Loucy (cell line): Measurements from ENCODE around the gene FCSK.

ENCODE experiments used
- H2AFZ ChIP-seq: fragments of 200-600 bp; sonication (generic); 2 replicates; pipeline ENCODE4 v1.6.0; 2016; ENCODE audit warnings: antibody characterized with exemption, mild to moderate bottlenecking, low read length, moderate library complexity
- H3F3A ChIP-seq: fragments of 200-600 bp; 2 replicates; pipeline ENCODE4 v1.6.0; 2016; ENCODE audit warnings: antibody characterized with exemption, low read depth, mild to moderate bottlenecking
- H3K27me3 ChIP-seq: fragments of 200-600 bp; sonication (generic); 2 replicates; pipeline ENCODE4 v1.6.1; 2014; ENCODE audit warnings: low read length, mild to moderate bottlenecking; ENCODE audit not compliant: insufficient read depth, poor library complexity, severe bottlenecking
- H3K36me3 ChIP-seq: fragments of 200-600 bp; sonication (generic); 2 replicates; pipeline ENCODE4 v1.6.1; 2016; ENCODE audit warnings: low read length; ENCODE audit not compliant: insufficient read depth
- H3K4me1 ChIP-seq: fragments of 200-600 bp; sonication (generic); 2 replicates; pipeline ENCODE4 v1.5.1; 2014; ENCODE audit warnings: low read length, mild to moderate bottlenecking; ENCODE audit not compliant: insufficient read depth, poor library complexity, severe bottlenecking
- H3K4me2 ChIP-seq: fragments of 200-600 bp; sonication (generic); 2 replicates; pipeline ENCODE4 v1.6.0; 2014; ENCODE audit warnings: antibody characterized with exemption, low read length, low read depth, mild to moderate bottlenecking; ENCODE audit not compliant: poor library complexity, severe bottlenecking
- H3K4me3 ChIP-seq: fragments of 200-600 bp; sonication (generic); 2 replicates; pipeline ENCODE4 v1.5.1; 2014; ENCODE audit warnings: low read length, mild to moderate bottlenecking, mixed read lengths; ENCODE audit not compliant: poor library complexity, severe bottlenecking
- H3K79me2 ChIP-seq: fragments of 200-600 bp; sonication (generic); 2 replicates; pipeline ENCODE4 v1.6.1; 2014; ENCODE audit warnings: low read length; ENCODE audit not compliant: insufficient read depth
- H3K9ac ChIP-seq: fragments of 200-600 bp; sonication (generic); 2 replicates; pipeline ENCODE4 v1.6.0; 2014; ENCODE audit warnings: mild to moderate bottlenecking, low read depth, low read length, moderate library complexity; ENCODE audit not compliant: poor library complexity, severe bottlenecking
- H3K9me2 ChIP-seq: fragments of 200-600 bp; sonication (generic); replicated peaks from 2 replicates; pipeline ENCODE4 v1.6.1; 2016; ENCODE audit warnings: low read depth, low read length, mixed read lengths
- H3K9me3 ChIP-seq: fragments of 200-600 bp; sonication (generic); 2 replicates; pipeline ENCODE4 v1.6.1; 2014; ENCODE audit warnings: mild to moderate bottlenecking, antibody characterized with exemption, low read length, low read depth; ENCODE audit not compliant: insufficient read depth
- H4K20me1 ChIP-seq: fragments of 200-600 bp; sonication (generic); 2 replicates; pipeline ENCODE4 v1.6.0; 2014; ENCODE audit warnings: antibody characterized with exemption, low read length, mild to moderate bottlenecking; ENCODE audit not compliant: insufficient read depth, poor library complexity, severe bottlenecking
- CTCF ChIP-seq: fragments of 200-600 bp; sonication (generic); conservative IDR thresholded peaks from 2 replicates; pipeline ENCODE4 v1.5.1; 2014; ENCODE audit warnings: mild to moderate bottlenecking, antibody characterized with exemption, low read length
- EZH2phosphoT487 ChIP-seq: fragments of 200-600 bp; IDR thresholded peaks from 2 replicates; pipeline ENCODE4 v1.6.1; 2018; ENCODE audit warnings: antibody characterized with exemption, mild to moderate bottlenecking, moderate library complexity, borderline replicate concordance

Gene FCSK

GRCh38 chr16:70483426-70483825 is 29.0 kb downstream of the FCSK start:
- Histone ChIP-seq H3K4me2 (no peak overlapping the region), H3K27me3 (no peaks in the 10 kb centered on the region)

GRCh38 chr16:70484867-70485266 is 30.5 kb downstream of the FCSK start:
- Histone ChIP-seq H3K9me3 (no peaks in the 10 kb centered on the region), H3K27me3 (no peaks in the 10 kb centered on the region), H3K79me2 (no peaks in the 10 kb centered on the region), H3K4me2 (no peak overlapping the region), H3K36me3 (no peaks in the 10 kb centered on the region; the same call in 1 of the 2 replicates), H3F3A (no peaks in the 10 kb centered on the region), H4K20me1 (no peaks in the 10 kb centered on the region), H2AFZ (no peak overlapping the region), H3K9ac (no peak overlapping the region), H3K9me2 (no peaks in the 10 kb centered on the region), H3K4me1 (no peaks in the 10 kb centered on the region), H3K4me3 (no peak overlapping the region)
- TF ChIP-seq CTCF (no peak), EZH2phosphoT487 (no peak)

More at GRCh38 chr16:70483426-70483825, 29.0 kb downstream of the FCSK start:
- no peak overlapping the region for H3K4me3 ChIP-seq
- no peaks in the 10 kb centered on the region for H4K20me1 ChIP-seq
- no peak overlapping the region for H2AFZ ChIP-seq
- no peaks in the 10 kb centered on the region for H3K9me3 ChIP-seq
- H3K79me2 ChIP-seq: no peaks in the 10 kb centered on the region
- H3F3A ChIP-seq: no peaks in the 10 kb centered on the region
- no peaks in the 10 kb centered on the region; the same call in 1 of the 2 replicates for H3K36me3 ChIP-seq
- H3K9me2 ChIP-seq: no peaks in the 10 kb centered on the region
- H3K9ac ChIP-seq: no peak overlapping the region
- no peaks in the 10 kb centered on the region for H3K4me1 ChIP-seq
- TF ChIP-seq CTCF (no peak), EZH2phosphoT487 (no peak)

DNA sequence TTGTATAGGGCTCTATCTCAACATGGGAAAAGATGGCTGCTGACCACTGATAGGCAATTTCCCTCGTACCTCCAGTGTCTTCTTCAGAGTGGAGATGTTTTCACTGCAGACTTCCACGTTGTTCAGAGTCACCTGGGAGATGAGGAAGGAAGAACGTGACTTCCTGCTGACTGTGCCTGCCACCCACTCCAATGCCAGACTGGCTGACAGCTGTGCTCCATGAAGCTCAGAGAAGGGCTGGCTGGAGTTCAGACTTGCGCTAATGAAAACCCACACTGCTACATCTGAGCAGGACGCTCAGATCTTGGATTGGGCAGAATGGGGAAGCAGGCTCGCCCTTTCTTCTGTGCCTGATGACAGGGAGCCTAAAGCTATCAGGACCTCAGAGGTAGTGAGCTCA is 35.9 kb downstream of the FCSK start:
- Histone ChIP-seq H3K9me2 (no peaks in the 10 kb centered on the region), H3K4me1 (no peaks in the 10 kb centered on the region), H3K9ac (no peak overlapping the region), H2AFZ (no peak overlapping the region), H3K4me3 (no peak overlapping the region), H3K4me2 (no peak overlapping the region), H3K79me2 (no peaks in the 10 kb centered on the region), H3F3A (no peaks in the 10 kb centered on the region), H3K36me3 (no peaks in the 10 kb centered on the region), H3K9me3 (no peaks in the 10 kb centered on the region), H3K27me3 (no peaks in the 10 kb centered on the region), H4K20me1 (no peaks in the 10 kb centered on the region)
- TF ChIP-seq CTCF (no peak), EZH2phosphoT487 (no peak)
